ENCODE results near the gene FAM50B.

Gene FAM50B

GRCh38 chr6:3819161-3820110 is 29.7 kb upstream of the FAM50B start:
- in situ Hi-C loops (cut with MboI; ENCODE audit: low sequenced_read_pairs): no loop called here

- in situ Hi-C loops (cut with MboI; ENCODE audit: low sequenced_read_pairs): no loop called here
These were observed 28.6 kb upstream of the FAM50B start for GRCh38 chr6:3820563-3820962.

GRCh38 chr6:3822747-3823445 is 26.3 kb upstream of the FAM50B start:
- in situ Hi-C loops (cut with MboI; ENCODE audit: low sequenced_read_pairs): no loop called here

- in situ Hi-C loops (cut with MboI; ENCODE audit: low sequenced_read_pairs): no loop called here
These were observed 25.5 kb upstream of the FAM50B start for GRCh38 chr6:3823671-3824070.

- in situ Hi-C loops (cut with MboI; ENCODE audit: low sequenced_read_pairs): no loop called here
These were observed 23.8 kb upstream of the FAM50B start for GRCh38 chr6:3825331-3825831.

GRCh38 chr6:3825851-3826581 is 23.2 kb upstream of the FAM50B start:
- in situ Hi-C loops (cut with MboI; ENCODE audit: low sequenced_read_pairs): no loop called here

- in situ Hi-C loops (cut with MboI; ENCODE audit: low sequenced_read_pairs): no loop called here
These were observed 19.9 kb upstream of the FAM50B start for GRCh38 chr6:3829285-3829684.

GRCh38 chr6:3830806-3831205 is 18.4 kb upstream of the FAM50B start:
- in situ Hi-C loops (cut with MboI; ENCODE audit: low sequenced_read_pairs): no loop called here

GRCh38 chr6:3831761-3832530 is 17.2 kb upstream of the FAM50B start:
- in situ Hi-C loops (cut with MboI; ENCODE audit: low sequenced_read_pairs): no loop called here

- in situ Hi-C loops (cut with MboI; ENCODE audit: low sequenced_read_pairs): no loop called here
These were observed 14.0 kb upstream of the FAM50B start for GRCh38 chr6:3835055-3835731.

- in situ Hi-C loops (cut with MboI; ENCODE audit: low sequenced_read_pairs): no loop called here
These were observed 13.4 kb upstream of the FAM50B start for GRCh38 chr6:3835785-3836184.

GRCh38 chr6:3836566-3836965 is 12.6 kb upstream of the FAM50B start:
- in situ Hi-C loops (cut with MboI; ENCODE audit: low sequenced_read_pairs): no loop called here

- in situ Hi-C loops (cut with MboI; ENCODE audit: low sequenced_read_pairs): no loop called here
These were observed 11.4 kb upstream of the FAM50B start for GRCh38 chr6:3837781-3838180.

GRCh38 chr6:3838992-3839867 is 9.9 kb upstream of the FAM50B start:
- in situ Hi-C loops (cut with MboI; ENCODE audit: low sequenced_read_pairs): no loop called here

GRCh38 chr6:3841066-3841454 is 8.1 kb upstream of the FAM50B start:
- in situ Hi-C loops (cut with MboI; ENCODE audit: low sequenced_read_pairs): no loop called here

GRCh38 chr6:3841711-3842565 is 7.2 kb upstream of the FAM50B start:
- in situ Hi-C loops (cut with MboI; ENCODE audit: low sequenced_read_pairs): no loop called here

GRCh38 chr6:3843379-3844096 is 5.6 kb upstream of the FAM50B start:
- in situ Hi-C loops (cut with MboI; ENCODE audit: low sequenced_read_pairs): no loop called here

Measured in HL-60/S4 treated with phorbol 12-myristate 13-acetate at 8.2 ng/mL for 4 days and 3 days (cell line).